Measurements from ENCODE around the gene RIMBP2. TPM values are rescaled to one million over a fixed set of nuclear protein-coding genes. Genes with fewer than 3 reads are reported as not detected.

RIMBP2 gene
- polyA plus RNA-seq, 4 donors, result 11.6 to 17.8 (median 15.1) TPM

GRCh38 chr12:130522244-130522834 lies 193.8 kb downstream of the RIMBP2 start:
- no peak for DNase-seq (ENCODE audit: low read depth in 4 of 4, low spot score in 3 of 4)

- DNase-seq (ENCODE audit: low read depth in 4 of 4, low spot score in 3 of 4), result no peak
Measured at GRCh38 chr12:130521375-130522124, 194.5 kb downstream of the RIMBP2 start.

- no peak for DNase-seq (ENCODE audit: low read depth in 4 of 4, low spot score in 3 of 4)
Measured at GRCh38 chr12:130520784-130521183, 195.3 kb downstream of the RIMBP2 start.

- DNase-seq (ENCODE audit: low read depth in 4 of 4, low spot score in 3 of 4), result no peak
Measured at GRCh38 chr12:130517588-130517987, 198.5 kb downstream of the RIMBP2 start.

- no peak for DNase-seq (ENCODE audit: low read depth in 4 of 4, low spot score in 3 of 4)
Measured at GRCh38 chr12:130514149-130514551, 201.9 kb downstream of the RIMBP2 start.

- DNase-seq (ENCODE audit: low read depth in 4 of 4, low spot score in 3 of 4), result no peak
Measured at GRCh38 chr12:130513556-130513955, 202.5 kb downstream of the RIMBP2 start.

GRCh38 chr12:130511285-130511684 lies 204.8 kb downstream of the RIMBP2 start:
- no peak for DNase-seq (ENCODE audit: low read depth in 4 of 4, low spot score in 3 of 4)

- DNase-seq (ENCODE audit: low read depth in 4 of 4, low spot score in 3 of 4), result no peak
Measured at GRCh38 chr12:130509454-130509853, 206.6 kb downstream of the RIMBP2 start.

GRCh38 chr12:130508847-130509246 lies 207.3 kb downstream of the RIMBP2 start:
- no peak for DNase-seq (ENCODE audit: low read depth in 4 of 4, low spot score in 3 of 4)

- DNase-seq (ENCODE audit: low read depth in 4 of 4, low spot score in 3 of 4), result no peak
Measured at GRCh38 chr12:130508318-130508717, 207.8 kb downstream of the RIMBP2 start.

- DNase-seq (ENCODE audit: low read depth in 4 of 4, low spot score in 3 of 4), result no peak
Measured at GRCh38 chr12:130506844-130507243, 209.3 kb downstream of the RIMBP2 start.

GRCh38 chr12:130504840-130505175 lies 211.3 kb downstream of the RIMBP2 start:
- DNase-seq (ENCODE audit: low read depth in 4 of 4, low spot score in 3 of 4), result no peak

- DNase-seq (ENCODE audit: low read depth in 4 of 4, low spot score in 3 of 4), result no peak
Measured at GRCh38 chr12:130504110-130504839, 211.8 kb downstream of the RIMBP2 start.

GRCh38 chr12:130501821-130502220 lies 214.3 kb downstream of the RIMBP2 start:
- no peak for DNase-seq (ENCODE audit: low read depth in 4 of 4, low spot score in 3 of 4)

- DNase-seq (ENCODE audit: low read depth in 4 of 4, low spot score in 3 of 4), result no peak
Measured at GRCh38 chr12:130500835-130501330, 215.2 kb downstream of the RIMBP2 start.

GRCh38 chr12:130499474-130499873 lies 216.6 kb downstream of the RIMBP2 start:
- no peak for DNase-seq (ENCODE audit: low read depth in 4 of 4, low spot score in 3 of 4)

- no peak for DNase-seq (ENCODE audit: low read depth in 4 of 4, low spot score in 3 of 4)
Measured at GRCh38 chr12:130498589-130499385, 217.3 kb downstream of the RIMBP2 start.

GRCh38 chr12:130497991-130498390 lies 218.1 kb downstream of the RIMBP2 start:
- DNase-seq (ENCODE audit: low read depth in 4 of 4, low spot score in 3 of 4), result no peak

- DNase-seq (ENCODE audit: low read depth in 4 of 4, low spot score in 3 of 4), result no peak
Measured at GRCh38 chr12:130497321-130497720, 218.8 kb downstream of the RIMBP2 start.

- no peak for DNase-seq (ENCODE audit: low read depth in 4 of 4, low spot score in 3 of 4)
Measured at GRCh38 chr12:130496516-130497120, 219.5 kb downstream of the RIMBP2 start.
